Esophagus squamous epithelium (tissue), 5 donors: ENCODE data around the gene TADA2B. TPM values are rescaled to one million over a fixed set of nuclear protein-coding genes. Genes with fewer than 3 reads are reported as not detected.

Source experiments
- DNase-seq: peaks from one replicate; lab custom pipeline; 2025; lab: John Stamatoyannopoulos, UW
- H3K27ac ChIP-seq, 4 donors: fragments of 200-600 bp; sonication (generic); one replicate each; pipeline ENCODE4 v1.5.1; 2016 to 2019; ENCODE audit warnings: mild to moderate bottlenecking in 1 of 4
- H3K27me3 ChIP-seq, 4 donors: fragments of 200-600 bp; sonication (generic); 1 replicate in 3 of 4; 2 replicates in 1 of 4; pipeline versions ENCODE4 v1.5.1 to v1.6.0; 2017 to 2021; ENCODE audit warnings: antibody characterized with exemption in 1 of 4
- H3K36me3 ChIP-seq, 3 donors: fragments of 200-600 bp; sonication (generic); one replicate each; pipeline ENCODE4 v1.5.1; 2016 to 2019
- H3K4me1 ChIP-seq, 3 donors: fragments of 200-600 bp; sonication (generic); one replicate each; pipeline ENCODE4 v1.5.1; 2017 to 2019
- H3K4me3 ChIP-seq, 4 donors: fragments of 200-600 bp; sonication (generic); 1 replicate in 3 of 4; 2 replicates in 1 of 4; pipeline ENCODE4 v1.5.1; 2016 to 2019; ENCODE audit warnings: mild to moderate bottlenecking in 2 of 4, moderate library complexity in 1 of 4
- H3K9me3 ChIP-seq, 3 donors: fragments of 200-600 bp; sonication (generic); one replicate each; pipeline ENCODE4 v1.5.1; 2016 to 2019
- POLR2A ChIP-seq, 4 donors: fragments of 450-650 bp; IDR thresholded peaks; one replicate each; pipeline ENCODE4 v1.6.1; 2017; ENCODE audit warnings: antibody characterized with exemption in 4 of 4, mild to moderate bottlenecking in 4 of 4, moderate library complexity in 3 of 4
- WGBS, 2 donors: methylation state at CpG; one replicate each; pipeline ENCODE4 v1.1.5; 2018; 5-methylcytosine and 5-hydroxymethylcytosine counted together
- intact Hi-C: fragments of 100-400 bp; cut with DNase I; formaldehyde crosslinking; loops from one replicate; pipeline ENCODE4 v1.15.0; 2022
- total RNA-seq, 4 donors: library from RNA; depleted of rRNA; stranded (reverse); fragments of >200 nt; gene quantifications; one replicate each; pipeline ENCODE4 v1.1.0, GENCODE V29; 2016
- TF ChIP-seq, protein P1 (sequence below), 6 experiments: fragments of 450-650 bp in 4 of 6; fragments of 200-600 bp in 2 of 6; sonication (generic) in 2 of 6; IDR thresholded peaks; one replicate each; pipeline ENCODE4 v1.5.1; 2016 to 2019; ENCODE audit warnings: antibody characterized with exemption in 6 of 6, mild to moderate bottlenecking in 4 of 6, moderate library complexity in 4 of 6
- donor health status: DM: yes; HTN: yes; CAD: no.

The TADA2B gene
- total RNA-seq, 4 donors from 2014 or later: 10.1 to 16.5 (median 13.0) TPM

GRCh38 chr4:7034262-7035081 is 8.7 kb upstream of the TADA2B start:
- H3K27ac ChIP-seq: no peak overlapping the region
- no peak for DNase-seq
- no peaks in the 10 kb centered on the region for H3K27me3 ChIP-seq
- H3K9me3 ChIP-seq: no peaks in the 10 kb centered on the region
- peaks cover 12 to 43% (median 28%) of the 10 kb centered on the region in 3 donors for H3K36me3 ChIP-seq
- 45 to 60% methylated on average over 12 to 16 of the region's 20 CpGs for WGBS, 2 donors
- no peak overlapping the region for H3K4me3 ChIP-seq
- intact Hi-C loops: no loop called here
- peaks cover 3 to 10% (median 7%) of the 10 kb centered on the region in 3 donors for H3K4me1 ChIP-seq
- TF ChIP-seq POLR2A (IDR thresholded peaks at IDR 0.05): no peak
- TF ChIP-seq, protein P1, sequence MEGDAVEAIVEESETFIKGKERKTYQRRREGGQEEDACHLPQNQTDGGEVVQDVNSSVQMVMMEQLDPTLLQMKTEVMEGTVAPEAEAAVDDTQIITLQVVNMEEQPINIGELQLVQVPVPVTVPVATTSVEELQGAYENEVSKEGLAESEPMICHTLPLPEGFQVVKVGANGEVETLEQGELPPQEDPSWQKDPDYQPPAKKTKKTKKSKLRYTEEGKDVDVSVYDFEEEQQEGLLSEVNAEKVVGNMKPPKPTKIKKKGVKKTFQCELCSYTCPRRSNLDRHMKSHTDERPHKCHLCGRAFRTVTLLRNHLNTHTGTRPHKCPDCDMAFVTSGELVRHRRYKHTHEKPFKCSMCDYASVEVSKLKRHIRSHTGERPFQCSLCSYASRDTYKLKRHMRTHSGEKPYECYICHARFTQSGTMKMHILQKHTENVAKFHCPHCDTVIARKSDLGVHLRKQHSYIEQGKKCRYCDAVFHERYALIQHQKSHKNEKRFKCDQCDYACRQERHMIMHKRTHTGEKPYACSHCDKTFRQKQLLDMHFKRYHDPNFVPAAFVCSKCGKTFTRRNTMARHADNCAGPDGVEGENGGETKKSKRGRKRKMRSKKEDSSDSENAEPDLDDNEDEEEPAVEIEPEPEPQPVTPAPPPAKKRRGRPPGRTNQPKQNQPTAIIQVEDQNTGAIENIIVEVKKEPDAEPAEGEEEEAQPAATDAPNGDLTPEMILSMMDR (IDR thresholded peaks at IDR 0.05): no peak

- Histone ChIP-seq H3K36me3 (peaks cover 0 to 13% (median 3%) of the 10 kb centered on the region in 3 donors), H3K9me3 (no peaks in the 10 kb centered on the region), H3K27ac (no peak overlapping the region), H3K4me3 (no peak overlapping the region), H3K4me1 (peaks cover 12 to 25% (median 15%) of the 10 kb centered on the region in 3 donors), H3K27me3 (no peaks in the 10 kb centered on the region)
- no peak for DNase-seq
- WGBS, 2 donors: 76 to 88% methylated on average over 6 of the region's 6 CpGs
- intact Hi-C loops: no loop called here
- TF ChIP-seq POLR2A (IDR thresholded peaks at IDR 0.05): no peak
- TF ChIP-seq, protein P1 (IDR thresholded peaks at IDR 0.05): peak in 1 of 6 experiments; percentile 21
These were observed 5.7 kb upstream of the TADA2B start for GRCh38 chr4:7037425-7037824.

GRCh38 chr4:7040765-7041164 is 2.4 kb upstream of the TADA2B start:
- Histone ChIP-seq H3K4me1 (peaks cover 25 to 36% (median 27%) of the 10 kb centered on the region in 3 donors), H3K4me3 (no peak overlapping the region), H3K36me3 (peaks cover 0 to 2% (median 0%) of the 10 kb centered on the region in 3 donors), H3K27ac (no peak overlapping the region), H3K27me3 (no peaks in the 10 kb centered on the region), H3K9me3 (no peaks in the 10 kb centered on the region)
- WGBS, 2 donors: 75 to 77% methylated on average over 4 of the region's 4 CpGs
- no peak for DNase-seq
- TF ChIP-seq POLR2A (IDR thresholded peaks at IDR 0.05): no peak
- TF ChIP-seq, protein P1 (IDR thresholded peaks at IDR 0.05): no peak
- intact Hi-C loops: loop anchor here (10.0 kb wide), 1 partner anchor 136 kb away; the partner anchor contains the start of gene TBC1D14

DNA sequence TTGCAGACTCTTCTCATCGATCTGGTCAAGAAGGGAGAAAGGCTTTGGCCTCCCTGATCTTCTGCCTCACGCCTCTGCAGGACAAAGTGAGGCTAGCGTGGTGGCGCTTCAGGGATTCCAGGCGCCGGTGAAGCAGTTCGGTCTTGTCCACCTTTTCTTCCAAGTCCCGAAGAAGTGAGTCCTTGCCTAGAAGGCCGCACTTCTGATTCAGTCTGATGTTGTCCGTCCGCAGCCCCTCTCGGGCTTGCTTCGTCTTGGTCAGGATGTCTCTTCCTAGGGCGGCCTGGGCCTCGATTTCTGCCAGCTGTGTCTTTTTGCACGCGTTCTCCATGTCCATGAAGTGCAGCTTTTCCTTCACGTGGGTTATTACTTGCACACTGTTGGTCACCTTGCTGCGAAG is 1.9 kb upstream of the TADA2B start:
- no peak for DNase-seq
- H3K27me3 ChIP-seq: no peaks in the 10 kb centered on the region
- TF ChIP-seq, protein P1 (IDR thresholded peaks at IDR 0.05): no peak
- TF ChIP-seq POLR2A (IDR thresholded peaks at IDR 0.05): no peak
- H3K4me3 ChIP-seq: no peak overlapping the region
- 94 to 95% methylated on average over 9 to 19 of the region's 19 CpGs for WGBS, 2 donors
- peaks cover 30 to 40% (median 32%) of the 10 kb centered on the region in 3 donors for H3K4me1 ChIP-seq
- H3K27ac ChIP-seq: no peak overlapping the region
- intact Hi-C loops: loop anchor here (10.0 kb wide), 1 partner anchor 136 kb away; the partner anchor contains the start of gene TBC1D14
- H3K36me3 ChIP-seq: peaks cover 0 to 7% (median 0%) of the 10 kb centered on the region in 3 donors
- H3K9me3 ChIP-seq: no peaks in the 10 kb centered on the region
